HG03521 (cell line): Measurements from ENCODE around the gene DENND2A.
"Not testable (repeated sequence)": the region's sequence is repeated elsewhere in the genome, so short reads cannot be mapped to it uniquely, and the experiment has no call there.

Source experiments
- ATAC-seq: cut with Tn5 transposase; IDR thresholded peaks from one replicate; pipeline ENCODE4 v1.9.1; 2021; ENCODE audit warnings: mild to moderate bottlenecking, moderate library complexity; ENCODE audit not compliant: unreplicated experiment

DENND2A gene

DNA sequence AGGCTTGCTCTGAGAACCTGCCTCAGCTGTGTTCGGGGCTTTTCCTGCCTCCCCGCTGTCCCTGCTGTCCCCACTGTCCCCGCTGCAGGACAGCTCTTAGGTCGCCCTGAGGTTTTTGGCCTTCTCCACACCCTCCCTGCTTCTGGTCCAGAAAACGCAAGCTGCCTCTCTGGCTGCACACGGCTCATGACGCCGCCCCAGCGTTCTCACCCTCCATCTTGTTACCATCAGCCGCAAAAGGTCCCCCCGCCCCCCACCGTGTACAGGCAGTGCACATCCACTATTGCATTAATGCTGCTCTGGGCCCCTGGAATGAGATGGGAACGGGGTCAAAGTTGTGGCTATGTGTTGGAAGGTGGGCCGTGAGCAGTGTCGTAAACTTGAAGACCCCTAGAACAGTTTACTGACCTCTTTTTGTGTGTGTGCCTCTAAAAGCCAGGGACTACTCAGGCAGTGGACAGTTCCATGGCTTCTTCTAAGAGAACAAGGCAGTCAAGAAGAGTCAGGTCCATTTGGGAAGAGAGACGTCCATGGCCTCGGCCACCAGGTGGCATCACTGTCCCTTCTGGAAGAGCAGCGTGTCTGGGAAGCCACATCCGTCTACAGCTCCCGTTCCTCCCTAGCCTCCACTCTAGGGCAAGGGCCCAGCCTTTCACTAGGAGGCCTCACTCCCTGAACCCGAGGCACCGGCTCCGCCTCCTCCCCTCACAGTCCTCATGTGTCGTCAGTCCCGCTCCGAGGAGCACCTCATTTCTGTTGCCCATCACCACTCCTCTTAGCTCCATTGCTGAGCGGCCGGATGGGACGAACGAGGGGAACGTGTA lies 122.9 kb downstream of the DENND2A start:
- no peak for ATAC-seq

DNA sequence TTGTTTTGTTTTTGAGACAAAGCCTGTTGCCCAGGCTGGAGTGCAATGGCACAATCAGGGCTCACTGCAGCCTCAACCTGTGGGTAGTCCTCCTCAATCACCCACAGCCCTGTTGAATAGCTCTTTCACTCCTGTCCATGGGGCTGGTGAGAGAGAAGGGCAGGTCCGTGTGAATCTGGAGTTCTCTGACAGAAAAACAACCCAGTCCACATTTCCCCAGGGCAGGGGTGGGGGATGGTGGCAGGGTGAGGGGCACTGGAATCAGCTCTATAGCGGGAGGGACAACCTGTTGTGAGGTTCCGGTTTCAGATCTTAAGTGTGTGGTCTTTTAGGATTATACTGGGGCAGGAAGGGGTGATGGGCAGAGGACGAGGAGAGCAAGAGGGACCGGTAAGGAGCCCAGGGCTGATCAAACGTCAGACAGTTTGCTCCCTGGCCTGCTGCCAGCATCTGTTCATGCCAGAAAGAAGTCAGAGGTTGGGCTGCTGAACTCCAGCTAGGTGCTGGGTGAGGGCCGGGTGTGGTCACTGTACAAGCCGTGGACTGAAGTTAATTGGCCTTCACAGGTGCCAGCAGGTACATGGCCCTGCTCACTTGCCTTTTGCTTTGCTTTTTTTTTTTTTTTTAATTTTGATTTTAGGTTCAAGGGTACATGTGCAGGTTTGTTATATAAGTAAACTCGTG lies 128.2 kb downstream of the DENND2A start:
- no peak for ATAC-seq

DNA sequence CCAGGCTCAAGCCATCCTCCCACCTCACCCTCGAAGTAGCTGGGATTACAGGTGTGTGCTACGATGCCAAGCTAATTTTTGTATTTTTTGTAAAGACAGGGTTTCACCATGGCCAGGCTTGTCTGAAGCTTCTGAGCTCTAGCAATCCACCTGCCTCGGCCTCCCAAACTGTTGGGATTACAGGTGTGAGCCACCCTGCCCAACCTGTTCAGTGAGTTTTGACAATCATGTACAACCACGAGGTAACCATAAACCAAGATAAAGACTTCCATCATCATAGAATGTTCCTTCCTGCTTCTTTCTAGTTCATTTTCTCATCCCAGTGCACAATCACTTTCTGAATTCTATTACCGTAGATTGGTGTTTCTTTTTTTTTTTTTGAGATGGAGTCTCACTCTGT lies 130.8 kb downstream of the DENND2A start:
- ATAC-seq, result no peak

DNA sequence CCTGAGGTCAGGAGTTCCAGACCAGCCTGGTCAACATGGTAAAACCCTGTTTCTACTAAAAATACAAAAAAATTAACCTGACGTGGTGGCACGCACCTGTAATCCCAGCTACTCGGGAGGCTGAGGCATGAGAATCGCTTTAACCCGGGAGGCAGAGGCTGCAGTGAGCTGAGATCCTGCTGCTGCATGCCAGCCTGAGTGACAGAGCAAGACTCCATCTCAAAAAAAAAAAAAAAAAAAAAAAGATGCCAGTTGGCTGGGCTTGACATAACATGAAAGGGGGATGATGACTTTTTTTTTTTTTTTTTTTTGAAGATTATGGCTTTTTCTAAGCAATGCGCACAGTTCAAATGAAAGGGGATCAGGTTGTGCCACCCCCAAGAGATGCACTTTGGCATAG lies 133.1 kb downstream of the DENND2A start:
- not testable (repeated sequence) for ATAC-seq

DNA sequence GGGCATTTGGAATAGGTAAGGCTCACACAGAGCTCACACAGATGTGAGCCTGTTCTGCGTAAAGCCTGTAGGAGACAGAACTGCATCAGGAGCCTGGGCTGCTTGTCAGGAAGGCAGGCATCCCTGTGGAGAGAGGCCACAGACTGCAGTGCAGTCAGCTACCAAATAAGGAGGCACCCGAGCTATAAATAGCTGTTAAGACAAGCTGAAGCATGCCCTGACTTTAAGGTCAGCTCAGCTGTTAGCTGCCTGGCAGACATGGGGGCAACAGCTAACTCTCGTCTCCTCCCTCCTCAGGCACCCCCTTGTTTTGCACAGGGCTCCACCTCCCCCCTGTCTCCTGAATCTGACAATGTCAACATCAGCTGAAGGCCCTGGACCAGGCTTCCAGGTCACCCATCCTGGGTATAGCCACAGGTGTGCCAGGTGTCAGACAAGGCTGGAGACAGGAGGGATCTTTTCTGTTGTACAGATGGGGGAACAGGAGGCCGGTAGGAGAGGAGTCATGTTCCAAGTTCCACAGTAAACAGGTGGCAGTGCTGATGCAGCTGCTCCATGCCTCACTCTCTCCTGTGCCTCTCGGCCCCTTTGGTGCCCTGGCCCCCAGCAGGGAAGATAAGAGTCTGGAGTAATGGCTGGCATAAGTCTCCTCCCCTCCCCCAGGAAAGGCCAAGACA lies 133.7 kb downstream of the DENND2A start:
- ATAC-seq, result no peak

DNA sequence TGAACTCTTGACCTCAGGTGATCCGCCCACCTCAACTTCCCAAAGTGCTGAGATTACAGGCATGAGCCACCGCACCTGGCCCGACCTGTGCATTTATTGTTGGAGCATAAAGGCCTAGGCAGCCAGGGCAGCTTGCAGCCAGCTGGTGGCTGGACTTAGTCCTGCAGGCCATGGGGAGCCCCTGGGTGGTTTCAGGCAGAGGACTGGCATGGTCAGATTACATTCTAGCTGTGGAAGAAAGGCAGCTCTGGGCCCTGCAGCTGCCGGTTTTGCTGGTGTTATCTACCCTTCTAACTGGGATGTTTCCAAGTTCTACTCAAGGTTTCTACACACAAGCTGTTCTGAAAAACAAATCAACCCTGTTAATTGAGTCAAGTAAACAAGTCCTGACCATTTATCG lies 138.6 kb downstream of the DENND2A start:
- ATAC-seq, result no peak

DNA sequence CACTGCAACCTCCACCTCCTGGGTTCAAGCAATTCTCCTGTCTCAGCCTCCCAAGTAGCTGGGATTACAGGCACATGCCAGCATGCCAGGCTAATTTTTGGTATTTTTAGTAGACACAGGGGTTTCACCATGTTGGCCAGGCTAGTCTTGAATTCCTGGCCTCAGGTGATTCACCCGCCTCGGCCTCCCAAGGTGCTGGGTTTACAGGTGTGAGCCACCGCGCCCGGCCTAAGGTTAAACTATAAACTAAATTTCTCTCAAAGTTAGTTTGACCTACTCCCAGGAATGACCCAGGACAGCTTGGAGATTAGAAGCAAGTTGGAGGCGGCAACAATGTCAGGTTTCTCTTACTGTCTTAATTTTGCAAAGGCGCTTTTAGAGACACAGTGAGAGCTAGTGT lies 142.8 kb downstream of the DENND2A start:
- not testable (repeated sequence) for ATAC-seq

DNA sequence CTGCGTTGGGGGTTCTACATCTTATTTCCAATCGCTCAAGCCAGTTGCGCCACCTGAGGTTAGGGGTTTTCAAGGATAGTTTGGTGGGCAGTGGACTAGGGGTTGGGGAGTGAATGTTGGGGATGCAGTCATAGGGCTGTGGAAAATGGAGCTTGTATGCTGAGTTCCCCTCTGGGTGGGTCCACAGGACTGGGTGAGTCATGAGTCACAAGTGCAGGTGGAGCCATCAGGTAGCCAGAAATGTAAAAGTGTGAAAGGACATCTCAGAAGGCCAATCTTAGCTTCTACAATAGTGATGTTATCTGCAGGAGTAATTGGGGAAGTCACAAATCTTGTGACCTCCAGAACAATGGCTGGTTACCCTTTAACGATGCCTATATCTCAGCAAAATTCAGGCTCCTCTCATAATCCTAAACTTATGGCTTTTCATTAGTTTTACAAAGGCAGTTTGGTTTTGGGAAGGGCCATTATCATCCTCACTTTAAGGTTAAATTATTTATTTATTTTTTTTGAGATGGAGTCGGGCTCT lies 143.3 kb downstream of the DENND2A start:
- ATAC-seq, result no peak

DNA sequence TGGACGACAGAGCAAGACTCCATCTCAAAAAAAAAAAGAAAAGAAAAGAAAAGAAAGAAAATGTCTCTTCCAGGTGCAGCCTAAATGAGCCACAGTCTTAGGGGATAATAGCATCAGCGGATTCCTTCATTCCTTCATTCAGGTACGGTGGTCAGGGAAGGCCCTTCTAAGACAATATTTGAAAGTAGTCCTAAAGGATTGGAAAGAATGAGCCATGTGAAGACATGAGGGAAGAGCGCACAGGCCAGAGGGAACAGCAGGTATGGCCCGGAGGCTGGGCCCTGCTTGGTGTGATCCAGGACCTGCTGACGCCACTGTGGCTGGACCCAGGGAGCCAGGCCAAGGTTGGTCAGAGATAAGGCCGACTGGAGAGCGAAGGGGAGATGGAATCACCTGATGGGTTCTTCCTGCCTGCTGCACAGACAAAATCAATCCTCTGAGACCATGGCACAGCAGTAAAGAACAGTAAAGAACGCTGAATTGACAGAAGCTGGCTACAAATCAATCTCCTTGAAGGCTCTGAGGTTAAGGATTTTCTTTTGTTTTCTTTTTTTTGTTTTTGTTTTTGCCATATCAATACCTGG lies 145.0 kb downstream of the DENND2A start:
- no peak for ATAC-seq

DNA sequence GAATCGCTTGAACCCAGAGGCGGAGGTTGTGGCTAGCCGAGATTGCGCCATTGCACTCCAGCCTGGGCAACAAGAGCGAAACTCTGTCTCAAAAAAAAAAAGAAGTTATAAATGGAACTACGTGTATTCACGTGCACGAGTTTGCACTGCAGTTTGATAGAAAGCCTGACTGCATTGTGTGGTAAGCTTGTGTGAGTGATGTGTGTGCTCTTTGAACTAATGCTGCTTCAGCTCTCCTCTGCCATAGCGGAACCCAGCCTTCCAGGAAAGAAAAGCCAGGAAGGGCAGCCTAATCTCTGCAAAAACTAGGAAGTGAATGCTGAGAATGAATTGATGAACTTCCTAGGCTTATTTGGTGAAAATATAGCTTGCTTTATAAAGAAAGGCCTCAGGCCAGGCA lies 145.7 kb downstream of the DENND2A start:
- ATAC-seq, result no peak

DNA sequence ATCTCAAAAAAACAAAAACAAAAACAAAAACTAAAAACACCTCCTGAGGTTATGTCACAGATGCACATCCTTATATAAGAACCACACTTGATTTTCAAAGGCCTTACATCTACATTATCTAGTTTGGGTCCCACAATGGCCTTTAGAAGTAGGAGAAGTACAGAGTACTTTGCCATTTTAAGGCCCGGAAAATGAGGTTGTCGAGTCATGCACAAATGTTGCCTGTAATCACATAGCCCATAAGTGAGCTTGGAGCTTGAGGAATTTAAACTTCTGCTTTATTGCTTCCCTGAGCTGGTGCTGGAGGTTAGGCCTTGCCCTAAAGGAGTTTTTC lies 151.6 kb downstream of the DENND2A start:
- no peak for ATAC-seq

DNA sequence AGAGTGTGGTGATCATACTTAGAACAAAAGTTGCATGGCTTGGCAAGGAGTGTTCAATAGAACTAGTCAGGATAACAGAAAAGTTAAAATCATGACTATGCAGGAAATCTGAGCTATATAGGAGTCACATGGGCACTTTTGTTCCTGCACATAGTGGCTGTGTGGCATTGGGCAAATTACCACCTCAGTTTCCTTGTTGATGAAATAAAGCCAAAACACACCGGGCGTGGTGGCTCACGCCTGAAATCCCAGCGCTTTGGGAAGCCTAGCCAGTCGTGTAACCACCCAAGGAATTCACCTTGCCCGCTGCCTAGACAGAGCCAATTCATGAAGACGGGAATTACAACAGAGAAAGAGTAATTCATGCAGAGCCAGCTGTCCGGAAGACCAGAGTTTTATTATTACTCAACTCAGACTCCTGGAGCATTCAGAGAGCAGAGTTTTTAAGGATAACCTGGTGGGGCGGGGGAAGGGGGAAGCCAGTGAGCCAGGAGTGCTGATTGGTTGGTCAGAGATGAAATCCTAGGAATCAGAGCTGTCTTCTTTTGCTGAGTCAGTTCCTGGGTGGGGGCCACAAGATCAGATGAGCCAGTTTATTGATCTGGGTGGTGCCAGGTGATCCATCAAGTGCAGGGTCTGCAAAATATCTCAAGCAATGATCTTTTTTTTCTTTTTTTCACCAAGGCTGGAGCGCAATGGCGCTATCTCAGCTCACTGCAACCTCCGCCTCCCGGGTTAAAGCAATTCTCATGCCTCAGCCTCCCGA lies 154.9 kb downstream of the DENND2A start:
- ATAC-seq, result no peak

DNA sequence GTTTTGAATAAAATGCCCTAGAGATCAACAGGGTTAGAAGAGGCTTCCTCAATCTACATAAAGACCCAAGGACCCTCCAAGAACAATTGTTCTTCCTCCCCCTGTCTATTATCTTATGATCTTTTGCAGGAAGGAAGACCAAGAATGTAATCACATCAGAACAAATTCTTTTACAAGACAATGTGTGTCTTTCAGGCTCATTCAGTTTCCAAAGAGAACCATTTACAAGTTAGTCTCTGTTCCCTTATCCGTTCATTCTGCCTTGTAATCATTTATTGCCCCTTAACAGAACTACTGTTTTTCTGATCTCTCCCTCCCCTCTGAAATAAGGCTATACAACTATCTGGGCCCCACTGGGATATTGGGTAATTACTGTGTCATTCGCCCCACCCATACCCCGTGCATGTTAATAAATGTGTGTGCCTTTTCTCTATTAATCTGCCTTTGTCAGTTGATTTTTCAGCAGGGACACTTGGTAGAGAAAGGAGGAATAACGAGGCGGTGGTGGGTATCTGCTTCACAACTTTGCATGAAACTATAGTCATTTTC lies 155.6 kb downstream of the DENND2A start:
- no peak for ATAC-seq

DNA sequence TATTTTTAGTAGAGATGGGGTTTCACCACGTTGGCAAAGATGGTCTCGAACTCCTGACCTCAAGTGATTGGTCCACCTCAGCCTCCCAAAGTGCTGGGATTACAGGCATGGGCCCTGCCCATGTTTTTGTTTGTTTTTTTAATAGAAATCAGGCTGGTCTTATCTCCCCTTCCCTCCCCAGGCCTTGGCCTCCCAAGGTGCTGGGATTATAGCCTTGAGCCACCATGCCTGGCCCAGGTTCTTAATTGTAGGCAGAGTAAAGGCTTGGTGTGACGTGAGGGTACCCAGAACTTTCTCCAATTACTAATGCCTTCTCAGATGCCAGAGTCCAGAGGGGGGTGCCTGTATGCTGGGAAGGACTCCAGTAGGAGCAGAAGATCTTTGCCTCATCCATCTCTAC lies 156.1 kb downstream of the DENND2A start:
- no peak for ATAC-seq

DNA sequence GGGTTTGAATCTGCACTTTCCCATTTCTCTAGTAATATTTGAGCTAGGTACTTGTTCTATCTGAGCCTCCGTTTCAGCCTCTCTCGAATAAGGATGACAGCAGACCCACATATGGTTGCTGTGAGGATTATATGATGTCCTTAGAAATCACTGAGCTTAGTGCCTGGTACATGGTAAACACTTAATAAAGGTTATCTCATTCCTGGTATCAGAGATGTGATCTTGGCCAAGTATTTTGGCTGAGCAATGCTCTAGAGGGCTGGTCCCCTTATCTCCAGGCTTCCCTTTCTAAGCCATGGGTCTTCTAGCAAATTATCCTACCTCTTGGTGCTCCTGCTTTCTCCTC lies 160.9 kb downstream of the DENND2A start:
- ATAC-seq, result no peak

DNA sequence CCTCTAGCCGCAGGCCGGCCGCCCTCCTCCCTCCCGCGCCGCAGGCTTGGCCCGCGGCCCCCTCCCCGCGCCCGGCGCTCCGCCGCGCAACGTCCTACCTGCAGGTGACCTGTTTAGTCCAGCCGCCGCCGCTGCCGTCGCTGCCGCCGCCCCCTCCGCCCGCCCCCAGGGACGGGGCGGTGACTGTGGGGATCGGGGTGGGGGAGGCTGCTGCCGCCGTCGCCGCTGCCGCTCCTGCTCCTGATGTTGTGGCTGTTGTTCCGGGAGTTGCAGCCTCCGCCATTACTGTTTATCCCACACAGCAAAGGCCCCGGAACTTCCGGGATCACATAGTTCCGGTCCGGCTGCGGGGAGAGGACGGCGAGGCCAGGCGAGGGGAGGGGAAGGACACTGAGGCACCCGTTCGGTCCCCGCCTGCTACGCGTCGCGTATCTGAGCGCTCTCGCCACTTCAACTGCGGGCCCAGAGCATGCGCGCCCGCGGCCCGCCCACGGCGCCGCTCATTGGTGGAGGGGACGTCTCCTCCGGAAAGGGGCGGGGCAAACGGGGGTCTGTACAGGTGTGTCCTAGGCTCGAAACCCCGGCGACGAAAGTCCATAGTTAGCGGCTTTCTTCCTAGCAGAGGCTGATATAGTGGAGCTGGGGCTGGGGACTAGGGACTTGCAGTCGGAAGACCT lies 161.4 kb downstream of the DENND2A start, which contains the start of gene MKRN1:
Gene MKRN1 (minus strand): TSS at position 444 of the 677 bp plus-strand sequence. CDS start 161 bp downstream, at position 283.
- peak; percentile 92 for ATAC-seq

DNA sequence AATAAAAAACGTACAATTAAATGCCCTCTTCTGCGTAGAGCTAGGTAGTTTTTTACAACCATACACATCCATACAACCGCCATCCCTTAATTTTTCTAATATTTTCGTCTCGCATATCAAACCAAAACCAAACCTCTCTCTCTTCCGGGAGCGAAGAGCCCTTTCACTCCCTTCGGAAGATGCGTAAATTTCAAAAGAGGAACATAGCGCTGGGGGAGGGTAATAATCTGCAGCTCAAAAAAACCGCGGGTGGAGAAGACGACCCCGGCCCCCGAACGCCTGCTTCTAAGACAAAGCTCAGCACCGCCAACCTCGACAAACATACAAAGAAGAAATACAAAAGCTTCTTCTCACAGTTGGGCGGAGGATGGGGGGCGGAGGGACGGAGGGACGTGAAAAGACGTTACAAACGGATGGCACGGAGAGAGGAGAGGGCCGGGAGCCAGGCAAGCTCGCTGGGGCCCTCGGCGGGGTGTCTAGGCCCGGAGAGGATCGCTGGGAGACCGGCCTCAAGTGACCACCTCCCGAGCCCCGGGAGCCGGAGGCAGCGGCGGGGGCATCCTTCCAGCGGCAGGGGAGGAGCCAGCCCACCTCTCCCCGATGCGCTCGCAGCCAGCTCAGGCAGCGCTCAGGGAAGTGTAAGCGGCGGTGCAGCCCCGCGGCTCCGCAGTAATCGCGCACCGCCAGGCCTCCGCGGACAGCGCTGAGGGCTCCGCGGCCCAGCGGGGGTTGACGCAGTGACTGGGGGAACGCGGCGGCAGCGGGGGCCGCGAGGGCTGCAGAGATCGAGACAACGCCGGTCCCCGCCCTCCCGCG lies 162.2 kb downstream of the DENND2A start:
- ATAC-seq, result peak; percentile 21

DNA sequence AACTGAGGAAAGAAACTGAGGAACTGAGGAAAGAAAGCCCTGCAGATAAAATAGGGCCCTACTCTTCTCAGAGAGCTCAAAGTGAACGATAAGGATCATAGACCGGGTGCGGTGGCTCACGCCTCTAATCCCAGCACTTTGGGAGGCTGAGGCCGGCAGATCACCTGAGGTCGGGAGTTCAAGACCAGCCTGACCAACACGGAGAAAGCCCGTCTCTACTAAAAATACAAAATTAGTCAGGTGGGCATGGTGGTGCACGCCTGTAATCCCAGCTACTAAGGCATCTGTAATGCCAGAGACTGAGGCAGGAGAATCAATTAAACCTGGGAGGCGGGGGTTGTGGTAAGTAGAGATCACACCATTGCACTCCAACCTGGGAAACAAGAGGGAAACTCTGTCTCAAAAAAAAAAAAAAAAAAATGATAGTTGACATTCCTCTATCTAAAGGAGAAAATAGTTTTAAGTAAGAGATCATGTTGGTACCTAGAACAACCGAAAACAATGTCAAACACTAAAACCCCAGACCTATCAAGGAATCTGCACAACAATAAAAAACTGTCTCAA lies 163.8 kb downstream of the DENND2A start:
- ATAC-seq, result no peak
